ENCODE data around the gene CAV1.

- TF ChIP-seq CTCF (IDR thresholded peaks at IDR 0.05) (no peak), POLR2A (IDR thresholded peaks at IDR 0.05) (no peak)
These were observed 9.3 kb upstream of the CAV1 start for GRCh38 chr7:116515584-116515983.
